ENCODE measurements around the gene UBP1. TPM values are rescaled to one million over a fixed set of nuclear protein-coding genes. Genes with fewer than 3 reads are reported as not detected.

Gene UBP1
- total and polyA plus RNA-seq, 4 donors = 6.8 to 36.9 (median 16.5) TPM

- Histone ChIP-seq H3K27ac (ENCODE audit: low read depth in 1 of 2, low read length in 2 of 2) (no peak overlapping the region), H3K36me3 (ENCODE audit: control insufficient read depth in 4 of 4, insufficient read depth in 3 of 4, low read depth in 1 of 4, low read length in 3 of 4) (peaks cover 0 to under 1% (median 0%) of the 10 kb centered on the region in 4 donors), H3K9ac (ENCODE audit: low read depth in 1 of 2, low read length in 2 of 2) (no peak overlapping the region), H3K4me1 (ENCODE audit: control insufficient read depth in 4 of 4, insufficient read depth in 4 of 4, low read length in 3 of 4) (peaks cover 4 to 43% (median 14%) of the 10 kb centered on the region in 4 donors), H3K9me3 (ENCODE audit: control insufficient read depth in 4 of 4, low read length in 3 of 4) (no peaks in the 10 kb centered on the region), H3K27me3 (ENCODE audit: control insufficient read depth in 4 of 4, insufficient read depth in 4 of 4, low read length in 3 of 4) (no peaks in the 10 kb centered on the region), H3K4me3 (ENCODE audit: low read depth in 1 of 3, low read length in 3 of 3) (no peak overlapping the region)
- whole genome bisulfite sequencing = 86% methylated on average over 10 of the region's 10 CpGs
- no peak for DNase-seq (ENCODE audit: low spot score)
- no peak for TF ChIP-seq HNF4G (IDR thresholded peaks at IDR 0.05)
These were observed 13.4 kb downstream of the UBP1 start for GRCh38 chr3:33426630-33427317.

GRCh38 chr3:33426068-33426467 is 14.1 kb downstream of the UBP1 start:
- no peak for DNase-seq (ENCODE audit: low spot score)
- H3K9ac ChIP-seq (ENCODE audit: low read depth in 1 of 2, low read length in 2 of 2) = no peak overlapping the region
- WGBS = 92% methylated on average over 1 of the region's 1 CpG
- no peak overlapping the region for H3K4me3 ChIP-seq (ENCODE audit: low read depth in 1 of 3, low read length in 3 of 3)
- H3K9me3 ChIP-seq (ENCODE audit: control insufficient read depth in 4 of 4, low read length in 3 of 4) = no peaks in the 10 kb centered on the region
- H3K27ac ChIP-seq (ENCODE audit: low read depth in 1 of 2, low read length in 2 of 2) = no peak overlapping the region
- TF ChIP-seq FOXA2 (IDR thresholded peaks at IDR 0.05) (no peak), NR2F2 (IDR thresholded peaks at IDR 0.05) (no peak), SP1 (IDR thresholded peaks at IDR 0.05) (no peak), CTCF (IDR thresholded peaks at IDR 0.05; ENCODE audit: low read depth, low read length, missing input control) (no peak), YY1 (IDR thresholded peaks at IDR 0.05) (no peak), GABPA (IDR thresholded peaks at IDR 0.05 in 1 of 2, conservative IDR thresholded peaks at IDR 0.05 in 1 of 2) (no peak)
- peaks cover 4 to 38% (median 14%) of the 10 kb centered on the region in 4 donors for H3K4me1 ChIP-seq (ENCODE audit: control insufficient read depth in 4 of 4, insufficient read depth in 4 of 4, low read length in 3 of 4)
- peaks cover 0 to 5% (median 0%) of the 10 kb centered on the region in 4 donors for H3K36me3 ChIP-seq (ENCODE audit: control insufficient read depth in 4 of 4, insufficient read depth in 3 of 4, low read depth in 1 of 4, low read length in 3 of 4)
- no peaks in the 10 kb centered on the region for H3K27me3 ChIP-seq (ENCODE audit: control insufficient read depth in 4 of 4, insufficient read depth in 4 of 4, low read length in 3 of 4)

GRCh38 chr3:33425453-33425852 is 14.8 kb downstream of the UBP1 start:
- H3K36me3 ChIP-seq (ENCODE audit: control insufficient read depth in 4 of 4, insufficient read depth in 3 of 4, low read depth in 1 of 4, low read length in 3 of 4) = peaks cover 0 to 8% (median 1%) of the 10 kb centered on the region in 4 donors
- TF ChIP-seq ZBTB33 (IDR thresholded peaks at IDR 0.05) (no peak), REST (IDR thresholded peaks at IDR 0.05) (no peak), RXRA (IDR thresholded peaks at IDR 0.05) (no peak), RAD21 (IDR thresholded peaks at IDR 0.05) (no peak), CTCF (IDR thresholded peaks at IDR 0.05; ENCODE audit: low read depth, low read length, missing input control) (no peak), YY1 (IDR thresholded peaks at IDR 0.05) (no peak), HNF4A (conservative IDR thresholded peaks at IDR 0.05) (no peak), HNF4G (IDR thresholded peaks at IDR 0.05) (no peak), NR2F2 (IDR thresholded peaks at IDR 0.05) (no peak)
- 82% methylated on average over 2 of the region's 2 CpGs for WGBS
- no peak overlapping the region for H3K9ac ChIP-seq (ENCODE audit: low read depth in 1 of 2, low read length in 2 of 2)
- H3K4me1 ChIP-seq (ENCODE audit: control insufficient read depth in 4 of 4, insufficient read depth in 4 of 4, low read length in 3 of 4) = peaks cover 4 to 33% (median 14%) of the 10 kb centered on the region in 4 donors
- no peak for DNase-seq (ENCODE audit: low spot score)
- H3K9me3 ChIP-seq (ENCODE audit: control insufficient read depth in 4 of 4, low read length in 3 of 4) = no peaks in the 10 kb centered on the region
- no peak overlapping the region for H3K27ac ChIP-seq (ENCODE audit: low read depth in 1 of 2, low read length in 2 of 2)
- H3K4me3 ChIP-seq (ENCODE audit: low read depth in 1 of 3, low read length in 3 of 3) = no peak overlapping the region
- no peaks in the 10 kb centered on the region for H3K27me3 ChIP-seq (ENCODE audit: control insufficient read depth in 4 of 4, insufficient read depth in 4 of 4, low read length in 3 of 4)

Data from liver (tissue), 9 donors.